Measurements from ENCODE around the gene ETNK2. TPM values are rescaled to one million over a fixed set of nuclear protein-coding genes. Genes with fewer than 3 reads are reported as not detected.

ETNK2 gene
- total RNA-seq, 1 donor from 2014 or later, result 8.2 TPM

DNA sequence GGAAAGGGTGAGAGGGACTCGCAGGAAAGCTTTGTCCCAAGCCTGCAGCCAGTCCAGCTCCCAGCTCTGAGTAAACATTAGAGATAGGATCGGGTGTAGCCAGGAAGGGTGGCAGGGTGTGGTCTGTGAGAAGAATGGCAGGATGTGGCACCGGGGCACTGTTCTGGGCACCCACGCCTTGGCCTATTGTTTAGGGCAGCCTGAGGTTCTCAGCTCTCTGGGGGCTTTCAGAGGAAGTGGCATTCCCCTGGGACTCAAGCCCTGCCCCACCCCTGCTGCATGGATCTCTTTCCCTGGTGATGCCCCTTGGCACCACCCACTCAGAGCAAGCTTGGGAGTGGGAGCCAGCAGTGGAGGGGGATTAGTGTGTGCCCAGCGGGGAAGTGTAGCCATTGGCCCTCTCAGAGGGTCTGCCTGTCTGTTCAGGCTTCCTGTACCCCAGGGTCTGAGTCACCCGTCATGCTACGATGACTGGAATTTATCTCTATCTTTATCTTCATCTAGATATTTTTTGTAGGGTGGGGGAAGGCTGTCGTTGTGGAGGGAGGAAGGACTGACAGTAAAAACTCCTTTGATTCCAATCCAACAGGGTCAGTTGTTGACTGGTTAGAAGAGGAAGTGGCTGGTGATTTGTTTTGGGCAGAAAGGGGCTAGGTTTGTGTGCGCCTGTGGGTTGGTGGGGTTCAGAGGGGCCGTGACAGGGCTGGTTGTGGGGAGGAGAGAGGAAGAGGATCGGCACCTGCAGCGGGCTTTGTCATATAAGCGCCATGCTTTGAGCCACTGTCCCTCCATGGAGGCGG is 47.3 kb downstream of the ETNK2 start:
- Histone ChIP-seq H3K4me2 (ENCODE audit: low read length) (peak overlapping the region; percentile 65), H3K9ac (ENCODE audit: low read length) (peak overlapping the region; percentile 10), H4K20me1 (ENCODE audit: insufficient read depth, low read length) (no peaks in the 10 kb centered on the region), H3K79me2 (ENCODE audit: insufficient read depth, low read length) (peaks cover 2% of the 10 kb centered on the region), H3K9me3 (ENCODE audit: insufficient read depth, low read depth, low read length) (no peaks in the 10 kb centered on the region), H3K27me3 (ENCODE audit: insufficient read depth, low read length) (no peaks in the 10 kb centered on the region), H2AFZ (ENCODE audit: low read depth, low read length) (peak overlapping the region; percentile 42), H3K4me3 (ENCODE audit: insufficient read depth, low read depth, low read length) (no peak overlapping the region), H3K4me1 (ENCODE audit: insufficient read depth, low read length) (peaks cover 28% of the 10 kb centered on the region), H3K27ac (ENCODE audit: low read depth, low read length) (peak overlapping the region; percentile 45), H3K36me3 (ENCODE audit: insufficient read depth, low read length) (no peaks in the 10 kb centered on the region)
- H3K27me3 Mint-ChIP-seq (ENCODE audit: low read depth, unreplicated experiment), result no peaks in the 10 kb centered on the region
- H3K27ac Mint-ChIP-seq (ENCODE audit: unreplicated experiment), result peak overlapping the region; percentile 34
- H3K4me1 Mint-ChIP-seq (ENCODE audit: low read depth, unreplicated experiment), result peaks cover 26% of the 10 kb centered on the region
- H3K36me3 Mint-ChIP-seq (ENCODE audit: low read depth, unreplicated experiment), result no peaks in the 10 kb centered on the region
- DNase-seq (ENCODE audit: low read depth), result peak; percentile 29
- no peak for FAIRE-seq
- TF ChIP-seq EZH2 (IDR thresholded peaks at IDR 0.05; ENCODE audit: insufficient read depth, low read length), result no peak
- TF ChIP-seq CTCF (IDR thresholded peaks at IDR 0.05; ENCODE audit: insufficient read depth, low read depth, low read length), result no peak
- H3K4me3 Mint-ChIP-seq (ENCODE audit: unreplicated experiment), result peak overlapping the region; percentile 27
- H3K9me3 Mint-ChIP-seq (ENCODE audit: unreplicated experiment), result no peaks in the 10 kb centered on the region

DNA sequence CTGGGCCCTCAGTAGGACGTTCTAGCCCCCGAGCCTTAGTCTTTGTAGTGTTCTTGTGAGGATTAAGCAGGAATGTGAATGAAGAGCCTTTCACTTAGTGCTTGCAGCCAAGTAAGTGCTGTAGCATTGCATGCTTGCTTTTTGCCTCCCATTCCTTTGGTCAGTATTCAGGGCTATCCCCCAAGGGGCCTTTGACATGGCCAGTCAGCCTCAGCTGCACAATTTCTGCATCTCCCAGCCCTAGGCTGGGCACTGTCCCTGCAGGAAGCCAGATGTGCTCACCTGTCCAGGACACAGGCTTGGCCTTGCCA is 48.5 kb downstream of the ETNK2 start:
- no peaks in the 10 kb centered on the region for H3K27me3 ChIP-seq (ENCODE audit: insufficient read depth, low read length)
- H3K9ac ChIP-seq (ENCODE audit: low read length), result no peak overlapping the region
- Mint-ChIP-seq H3K27me3 (ENCODE audit: low read depth, unreplicated experiment) (no peaks in the 10 kb centered on the region), H3K36me3 (ENCODE audit: low read depth, unreplicated experiment) (no peaks in the 10 kb centered on the region), H3K4me3 (ENCODE audit: unreplicated experiment) (no peak overlapping the region), H3K27ac (ENCODE audit: unreplicated experiment) (no peak overlapping the region), H3K9me3 (ENCODE audit: unreplicated experiment) (no peaks in the 10 kb centered on the region), H3K4me1 (ENCODE audit: low read depth, unreplicated experiment) (peaks cover 23% of the 10 kb centered on the region)
- no peak overlapping the region for H3K4me3 ChIP-seq (ENCODE audit: insufficient read depth, low read depth, low read length)
- H3K9me3 ChIP-seq (ENCODE audit: insufficient read depth, low read depth, low read length), result no peaks in the 10 kb centered on the region
- FAIRE-seq (no peak), DNase-seq (ENCODE audit: low read depth) (peak; percentile 17)
- no peaks in the 10 kb centered on the region for H3K36me3 ChIP-seq (ENCODE audit: insufficient read depth, low read length)
- no peak overlapping the region for H3K4me2 ChIP-seq (ENCODE audit: low read length)
- peaks cover 2% of the 10 kb centered on the region for H3K79me2 ChIP-seq (ENCODE audit: insufficient read depth, low read length)
- TF ChIP-seq EZH2 (IDR thresholded peaks at IDR 0.05; ENCODE audit: insufficient read depth, low read length), result no peak
- TF ChIP-seq CTCF (IDR thresholded peaks at IDR 0.05; ENCODE audit: insufficient read depth, low read depth, low read length), result no peak
- no peak overlapping the region for H3K27ac ChIP-seq (ENCODE audit: low read depth, low read length)
- H2AFZ ChIP-seq (ENCODE audit: low read depth, low read length), result no peak overlapping the region
- H3K4me1 ChIP-seq (ENCODE audit: insufficient read depth, low read length), result peaks cover 28% of the 10 kb centered on the region
- H4K20me1 ChIP-seq (ENCODE audit: insufficient read depth, low read length), result no peaks in the 10 kb centered on the region

DNA sequence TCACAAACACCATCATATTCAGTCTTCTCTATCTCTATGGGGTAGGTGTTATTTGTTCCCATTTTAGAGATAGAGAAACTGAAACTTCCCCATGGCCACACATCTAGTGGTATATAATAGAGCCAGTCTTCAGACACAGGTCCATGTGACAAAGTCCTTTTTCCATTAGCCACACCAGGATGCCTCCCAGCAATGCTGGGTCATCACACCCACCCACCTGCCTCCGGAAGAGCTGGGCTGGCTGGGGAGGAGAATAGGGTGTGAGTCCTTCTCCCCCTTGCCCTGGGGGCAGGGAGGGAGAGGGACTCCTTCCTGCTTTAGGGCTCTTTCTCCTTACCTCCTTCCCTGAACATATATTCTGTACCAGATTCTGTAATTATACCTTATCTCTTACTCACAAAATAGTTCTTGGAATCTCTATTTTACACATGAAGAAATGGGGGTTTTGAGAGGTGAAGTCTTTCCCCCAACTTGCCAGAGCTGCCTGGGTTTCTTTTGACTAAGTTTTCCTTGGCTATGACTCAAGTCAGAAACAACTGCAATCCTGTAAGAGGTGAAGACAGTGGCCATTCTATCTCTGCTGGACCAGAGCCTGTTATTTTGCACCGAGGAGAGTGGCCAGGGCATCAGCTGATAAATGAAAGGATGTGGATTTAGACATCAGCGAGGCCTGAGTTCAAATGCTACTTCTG is 49.0 kb downstream of the ETNK2 start:
- no peak for FAIRE-seq
- Mint-ChIP-seq H3K4me1 (ENCODE audit: low read depth, unreplicated experiment) (peaks cover 22% of the 10 kb centered on the region), H3K27ac (ENCODE audit: unreplicated experiment) (peak overlapping the region; percentile 4), H3K9me3 (ENCODE audit: unreplicated experiment) (no peaks in the 10 kb centered on the region), H3K36me3 (ENCODE audit: low read depth, unreplicated experiment) (no peaks in the 10 kb centered on the region), H3K27me3 (ENCODE audit: low read depth, unreplicated experiment) (no peaks in the 10 kb centered on the region), H3K4me3 (ENCODE audit: unreplicated experiment) (no peak overlapping the region)
- TF ChIP-seq EZH2 (IDR thresholded peaks at IDR 0.05; ENCODE audit: insufficient read depth, low read length) (no peak), CTCF (IDR thresholded peaks at IDR 0.05; ENCODE audit: insufficient read depth, low read depth, low read length) (no peak)
- Histone ChIP-seq H4K20me1 (ENCODE audit: insufficient read depth, low read length) (no peaks in the 10 kb centered on the region), H3K9ac (ENCODE audit: low read length) (no peak overlapping the region), H3K4me1 (ENCODE audit: insufficient read depth, low read length) (peaks cover 28% of the 10 kb centered on the region), H3K4me2 (ENCODE audit: low read length) (no peak overlapping the region), H3K27me3 (ENCODE audit: insufficient read depth, low read length) (no peaks in the 10 kb centered on the region), H3K4me3 (ENCODE audit: insufficient read depth, low read depth, low read length) (no peak overlapping the region), H3K79me2 (ENCODE audit: insufficient read depth, low read length) (peaks cover 2% of the 10 kb centered on the region), H3K36me3 (ENCODE audit: insufficient read depth, low read length) (no peaks in the 10 kb centered on the region), H3K9me3 (ENCODE audit: insufficient read depth, low read depth, low read length) (no peaks in the 10 kb centered on the region), H2AFZ (ENCODE audit: low read depth, low read length) (no peak overlapping the region), H3K27ac (ENCODE audit: low read depth, low read length) (no peak overlapping the region)
- peak; percentile 20 for DNase-seq (ENCODE audit: low read depth)
